Ascending aorta (tissue), 2 donors: Measurements from ENCODE around the gene RCAN2. TPM values are rescaled to one million over a fixed set of nuclear protein-coding genes. Genes with fewer than 3 reads are reported as not detected.

Source experiments
- DNase-seq, 2 donors: peaks; one replicate each; pipeline ENCODE4 v3.0.0-alpha.2; 2019; ENCODE audit warnings: low spot score in 2 of 2
- H3K27ac ChIP-seq, 2 donors: fragments of 200-600 bp; sonication (generic); one replicate each; pipeline ENCODE4 v1.5.1; 2016 to 2017; ENCODE audit warnings: mild to moderate bottlenecking in 1 of 2
- H3K27me3 ChIP-seq: fragments of 200-600 bp; sonication (generic); one replicate; pipeline ENCODE4 v1.5.1; 2017
- H3K36me3 ChIP-seq, 2 donors: fragments of 200-600 bp; sonication (generic); one replicate each; pipeline ENCODE4 v1.5.1; 2016
- H3K4me1 ChIP-seq, 2 donors: fragments of 200-600 bp; sonication (generic); one replicate each; pipeline ENCODE4 v1.5.1; 2016 to 2017; ENCODE audit warnings: mild to moderate bottlenecking in 1 of 2
- H3K4me3 ChIP-seq, 2 donors: fragments of 200-600 bp; sonication (generic); one replicate each; pipeline ENCODE4 v1.5.1; 2016 to 2017; ENCODE audit warnings: mild to moderate bottlenecking in 1 of 2
- H3K9me3 ChIP-seq, 2 donors: fragments of 200-600 bp; sonication (generic); one replicate each; pipeline ENCODE4 v1.5.1; 2016
- intact Hi-C: fragments of 100-400 bp; cut with DNase I; formaldehyde crosslinking; loops from one replicate; pipeline ENCODE4 v1.15.1; 2023
- total RNA-seq: library from RNA; depleted of rRNA; stranded (reverse); fragments of >200 nt; gene quantifications from one replicate; pipeline ENCODE4 v1.1.0, GENCODE V29; 2016
- TF ChIP-seq, protein P1 (sequence below), 3 experiments: fragments of 200-600 bp in 2 of 3; fragments of 450-650 bp in 1 of 3; sonication (generic) in 2 of 3; IDR thresholded peaks; one replicate each; pipeline ENCODE4 v1.5.1; 2016 to 2019; ENCODE audit warnings: antibody characterized with exemption in 3 of 3, mild to moderate bottlenecking in 1 of 3, moderate library complexity in 1 of 3

RCAN2 gene
- total RNA-seq, 1 donor from 2014 or later = 83.4 TPM

DNA sequence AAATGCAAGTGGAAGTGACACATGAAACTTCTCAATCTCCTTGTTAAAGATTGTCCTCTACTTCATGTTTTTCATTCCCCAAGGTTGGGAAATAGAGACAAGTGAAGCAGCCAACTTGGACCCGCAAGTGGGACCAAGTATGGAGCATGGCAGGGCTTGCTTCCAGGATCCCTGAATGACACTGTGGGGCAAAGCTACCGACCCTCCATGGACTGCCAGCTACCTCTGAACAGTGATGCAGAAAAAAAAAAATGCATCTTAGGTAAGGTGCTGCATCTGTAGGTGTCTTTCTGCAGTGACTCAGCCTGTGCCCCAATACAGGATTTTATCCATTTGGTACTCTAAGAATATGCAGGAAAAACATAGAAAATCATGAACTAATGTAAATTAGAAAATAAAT, 201.4 kb downstream of the RCAN2 start:
- Histone ChIP-seq H3K9me3 (no peaks in the 10 kb centered on the region), H3K27ac (no peak overlapping the region), H3K36me3 (no peaks in the 10 kb centered on the region), H3K27me3 (no peaks in the 10 kb centered on the region), H3K4me1 (peaks cover 0 to 21% of the 10 kb centered on the region in 2 donors), H3K4me3 (no peak overlapping the region)
- TF ChIP-seq, protein P1, sequence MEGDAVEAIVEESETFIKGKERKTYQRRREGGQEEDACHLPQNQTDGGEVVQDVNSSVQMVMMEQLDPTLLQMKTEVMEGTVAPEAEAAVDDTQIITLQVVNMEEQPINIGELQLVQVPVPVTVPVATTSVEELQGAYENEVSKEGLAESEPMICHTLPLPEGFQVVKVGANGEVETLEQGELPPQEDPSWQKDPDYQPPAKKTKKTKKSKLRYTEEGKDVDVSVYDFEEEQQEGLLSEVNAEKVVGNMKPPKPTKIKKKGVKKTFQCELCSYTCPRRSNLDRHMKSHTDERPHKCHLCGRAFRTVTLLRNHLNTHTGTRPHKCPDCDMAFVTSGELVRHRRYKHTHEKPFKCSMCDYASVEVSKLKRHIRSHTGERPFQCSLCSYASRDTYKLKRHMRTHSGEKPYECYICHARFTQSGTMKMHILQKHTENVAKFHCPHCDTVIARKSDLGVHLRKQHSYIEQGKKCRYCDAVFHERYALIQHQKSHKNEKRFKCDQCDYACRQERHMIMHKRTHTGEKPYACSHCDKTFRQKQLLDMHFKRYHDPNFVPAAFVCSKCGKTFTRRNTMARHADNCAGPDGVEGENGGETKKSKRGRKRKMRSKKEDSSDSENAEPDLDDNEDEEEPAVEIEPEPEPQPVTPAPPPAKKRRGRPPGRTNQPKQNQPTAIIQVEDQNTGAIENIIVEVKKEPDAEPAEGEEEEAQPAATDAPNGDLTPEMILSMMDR (IDR thresholded peaks at IDR 0.05) = no peak
- intact Hi-C loops = no loop called here
- DNase-seq = no peak

DNA sequence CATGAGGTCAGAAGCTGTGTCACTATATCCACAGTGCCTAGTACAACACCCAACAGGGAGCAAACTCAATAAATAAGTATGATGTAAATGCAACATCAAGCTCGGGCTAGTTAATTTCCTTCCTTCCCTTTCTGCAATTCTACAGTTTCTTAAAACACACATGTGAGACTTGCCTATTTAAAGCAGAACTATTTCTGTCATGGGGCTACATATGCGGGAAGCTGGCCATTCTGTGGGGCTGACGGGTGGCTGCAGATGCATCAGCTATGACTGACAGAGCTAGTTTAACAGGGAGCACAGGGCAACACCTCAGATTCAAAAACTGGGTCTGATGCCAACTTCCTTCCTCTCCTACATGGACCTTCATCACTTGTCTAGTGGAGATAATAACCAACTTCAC, 202.4 kb downstream of the RCAN2 start:
- no peak overlapping the region for H3K27ac ChIP-seq
- TF ChIP-seq, protein P1 (IDR thresholded peaks at IDR 0.05) = no peak
- no peak overlapping the region for H3K4me3 ChIP-seq
- intact Hi-C loops = no loop called here
- H3K36me3 ChIP-seq = no peaks in the 10 kb centered on the region
- no peak for DNase-seq
- H3K27me3 ChIP-seq = no peaks in the 10 kb centered on the region
- H3K9me3 ChIP-seq = no peaks in the 10 kb centered on the region
- peaks cover 0 to 28% of the 10 kb centered on the region in 2 donors for H3K4me1 ChIP-seq

DNA sequence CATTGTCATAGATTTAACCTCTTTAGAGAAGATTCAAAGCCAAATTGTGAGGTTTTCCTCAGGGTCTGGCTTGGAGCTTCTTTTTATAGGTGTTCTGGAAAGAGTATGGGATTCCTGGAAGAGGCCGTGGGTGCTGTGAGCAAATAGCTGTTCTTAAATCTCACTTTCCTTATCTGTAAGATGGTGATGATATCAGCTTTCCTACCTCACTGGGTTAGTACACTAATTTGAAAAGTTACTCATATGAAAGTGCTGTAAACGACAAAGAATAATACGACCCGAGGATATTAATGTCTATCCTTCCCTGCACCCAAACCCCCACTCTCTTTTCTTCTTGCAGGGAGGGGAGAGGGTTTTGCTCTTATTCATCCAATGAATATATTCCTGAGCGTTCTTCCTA, 203.6 kb downstream of the RCAN2 start:
- Histone ChIP-seq H3K4me3 (no peak overlapping the region), H3K27ac (no peak overlapping the region), H3K27me3 (no peaks in the 10 kb centered on the region), H3K9me3 (no peaks in the 10 kb centered on the region), H3K4me1 (peaks cover 0 to 27% of the 10 kb centered on the region in 2 donors), H3K36me3 (no peaks in the 10 kb centered on the region)
- no peak for DNase-seq
- intact Hi-C loops = no loop called here
- TF ChIP-seq, protein P1 (IDR thresholded peaks at IDR 0.05) = no peak

DNA sequence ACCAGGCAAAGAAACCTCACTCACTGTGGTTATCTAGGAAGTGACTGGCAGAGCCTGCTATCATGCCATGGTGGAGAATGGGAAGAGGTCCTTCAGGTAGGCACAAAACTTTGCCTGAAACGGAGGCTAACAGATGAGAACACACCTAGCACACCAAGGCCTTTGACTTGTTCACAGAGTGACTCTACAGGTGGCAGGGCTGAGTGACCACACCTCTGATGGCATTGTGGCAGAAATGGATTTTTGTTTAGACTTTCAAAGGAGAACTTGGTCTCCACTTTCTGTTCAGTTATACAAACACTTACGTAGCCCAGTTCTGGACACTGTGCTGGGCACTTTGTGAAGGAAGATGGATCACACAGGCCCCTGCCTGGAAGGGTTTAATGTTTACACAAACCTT, 204.2 kb downstream of the RCAN2 start:
- Histone ChIP-seq H3K4me1 (peaks cover 0 to 27% of the 10 kb centered on the region in 2 donors), H3K9me3 (no peaks in the 10 kb centered on the region), H3K27me3 (no peaks in the 10 kb centered on the region), H3K4me3 (no peak overlapping the region), H3K27ac (no peak overlapping the region), H3K36me3 (no peaks in the 10 kb centered on the region)
- intact Hi-C loops = no loop called here
- TF ChIP-seq, protein P1 (IDR thresholded peaks at IDR 0.05) = no peak
- DNase-seq = no peak

DNA sequence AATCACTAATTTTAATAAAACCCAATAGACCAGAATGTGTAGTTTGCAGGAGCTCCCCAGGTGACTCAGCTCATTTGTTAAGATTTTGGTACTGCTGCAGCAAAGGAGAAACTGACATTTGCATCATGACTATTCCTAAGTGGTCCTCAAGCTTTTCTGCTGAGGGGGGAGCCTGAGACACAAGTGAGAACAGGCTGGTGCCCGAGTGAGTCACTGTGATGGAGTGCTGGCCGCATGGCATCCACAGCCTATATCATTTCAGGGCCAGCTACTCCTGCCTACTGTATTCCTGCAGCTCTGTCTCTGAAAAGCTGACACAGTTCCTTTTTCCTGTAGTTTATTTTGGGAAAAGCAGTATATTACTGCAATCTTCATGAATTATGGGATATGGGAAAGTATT, 206.8 kb downstream of the RCAN2 start:
- DNase-seq = no peak
- intact Hi-C loops = no loop called here
- Histone ChIP-seq H3K36me3 (no peaks in the 10 kb centered on the region), H3K4me1 (peaks cover 0 to 17% of the 10 kb centered on the region in 2 donors), H3K9me3 (no peaks in the 10 kb centered on the region), H3K27me3 (no peaks in the 10 kb centered on the region), H3K27ac (no peak overlapping the region), H3K4me3 (no peak overlapping the region)
- TF ChIP-seq, protein P1 (IDR thresholded peaks at IDR 0.05) = no peak

DNA sequence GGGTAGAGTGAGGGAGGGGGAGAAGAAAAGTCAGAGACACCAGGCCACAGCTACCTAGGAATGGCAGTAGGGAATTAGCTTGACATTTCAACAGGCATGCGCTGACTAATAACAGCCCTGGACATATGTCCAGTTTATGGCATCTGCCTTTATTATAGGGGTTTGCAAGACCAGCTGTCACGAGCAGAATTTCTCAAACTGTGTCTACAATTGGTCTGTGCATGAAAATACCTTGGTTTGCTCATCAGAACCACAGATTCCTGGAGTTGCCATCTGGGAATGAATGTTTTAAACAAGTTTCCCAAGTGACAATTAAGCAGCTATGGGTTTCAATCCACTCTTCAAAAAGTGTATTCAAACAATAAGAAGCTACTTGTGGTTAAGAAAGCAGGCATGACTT, 210.1 kb downstream of the RCAN2 start:
- Histone ChIP-seq H3K27ac (no peak overlapping the region), H3K27me3 (no peaks in the 10 kb centered on the region), H3K4me1 (peaks cover 0 to 15% of the 10 kb centered on the region in 2 donors), H3K9me3 (no peaks in the 10 kb centered on the region), H3K4me3 (no peak overlapping the region), H3K36me3 (no peaks in the 10 kb centered on the region)
- intact Hi-C loops = no loop called here
- TF ChIP-seq, protein P1 (IDR thresholded peaks at IDR 0.05) = no peak
- no peak for DNase-seq
